CD4-positive, CD25-positive, alpha-beta regulatory T cell (primary cell): ENCODE data around the gene CCDC86. TPM values are rescaled to one million over a fixed set of nuclear protein-coding genes. Genes with fewer than 3 reads are reported as not detected.

Experiments used
- ATAC-seq, 2 donors: fragments of 150-1000 bp; cut with Tn5 transposase; one replicate each; pipeline ENCODE4 v1.10.0; 2021; ENCODE audit warnings: low read depth in 2 of 2, moderate number of reproducible peaks in 2 of 2, moderate library complexity in 1 of 2
- DNase-seq, 3 donors: peaks; one replicate each; pipeline versions ENCODE4 v3.0.0 to v3.0.0-alpha.2; 2012 to 2022; ENCODE audit warnings: mixed read lengths in 1 of 3
- H3K27ac ChIP-seq: one replicate; pipeline ENCODE4 v1.7.0; 2013; ENCODE audit warnings: mild to moderate bottlenecking, low read length; ENCODE audit not compliant: insufficient read depth, poor library complexity, severe bottlenecking
- H3K27me3 ChIP-seq: one replicate; pipeline ENCODE4 v1.7.0; 2013; ENCODE audit warnings: low read length; ENCODE audit not compliant: control insufficient read depth, insufficient read depth
- H3K36me3 ChIP-seq: one replicate; pipeline ENCODE4 v1.7.0; 2013; ENCODE audit warnings: mild to moderate bottlenecking, low read length, moderate library complexity; ENCODE audit not compliant: control insufficient read depth, insufficient read depth
- H3K4me1 ChIP-seq: 2 replicates; pipeline ENCODE4 v1.7.0; 2013; ENCODE audit warnings: mild to moderate bottlenecking, low read length; ENCODE audit not compliant: insufficient read depth, control insufficient read depth, poor library complexity, severe bottlenecking
- H3K4me3 ChIP-seq: one replicate; pipeline ENCODE4 v1.7.0; 2013; ENCODE audit warnings: low read depth, mild to moderate bottlenecking, low read length, moderate library complexity
- H3K9me3 ChIP-seq, 2 experiments: 1 replicate in 1 of 2; 2 replicates in 1 of 2; pipeline ENCODE4 v1.7.0; 2013; ENCODE audit warnings: low read length in 2 of 2, mild to moderate bottlenecking in 1 of 2, moderate library complexity in 1 of 2; ENCODE audit not compliant: control insufficient read depth in 2 of 2
- H3K27ac Mint-ChIP-seq, 3 donors: one replicate each; pipeline ENCODE4 v1.8.0; 2020 to 2022; ENCODE audit warnings: mild to moderate bottlenecking in 3 of 3, mixed read lengths in 3 of 3, moderate library complexity in 2 of 3
- H3K27me3 Mint-ChIP-seq: one replicate; pipeline ENCODE4 v1.8.0; 2022; ENCODE audit warnings: mild to moderate bottlenecking, mixed read lengths
- H3K36me3 Mint-ChIP-seq: one replicate; pipeline ENCODE4 v1.8.0; 2020; ENCODE audit warnings: mixed read lengths
- H3K4me1 Mint-ChIP-seq, 4 donors: one replicate each; pipeline ENCODE4 v1.8.0; 2020 to 2022; ENCODE audit warnings: mixed read lengths in 4 of 4, mild to moderate bottlenecking in 1 of 4
- H3K4me3 Mint-ChIP-seq, 4 donors: one replicate each; pipeline ENCODE4 v1.8.0; 2020 to 2022; ENCODE audit warnings: mild to moderate bottlenecking in 4 of 4, mixed read lengths in 4 of 4, moderate library complexity in 3 of 4
- H3K9me3 Mint-ChIP-seq, 7 donors: one replicate each; pipeline ENCODE4 v1.8.0; 2020 to 2022; ENCODE audit warnings: mixed read lengths in 7 of 7, mild to moderate bottlenecking in 3 of 7, moderate library complexity in 2 of 7
- polyA plus RNA-seq, 4 donors: library from polyadenylated mRNA; unstranded; fragments of 300-500 nt; fragmentation: Illumina TruSeq; gene quantifications; one replicate each; pipeline ENCODE4 v1.2.3, GENCODE V29; 2021
- total RNA-seq: library from RNA; stranded (reverse); gene quantifications from one replicate; pipeline ENCODE4 v1.2.3, GENCODE V29; 2022

The CCDC86 gene
- total and polyA plus RNA-seq, 5 donors from 2014 or later = 7.0 to 12.8 (median 8.8) TPM

DNA sequence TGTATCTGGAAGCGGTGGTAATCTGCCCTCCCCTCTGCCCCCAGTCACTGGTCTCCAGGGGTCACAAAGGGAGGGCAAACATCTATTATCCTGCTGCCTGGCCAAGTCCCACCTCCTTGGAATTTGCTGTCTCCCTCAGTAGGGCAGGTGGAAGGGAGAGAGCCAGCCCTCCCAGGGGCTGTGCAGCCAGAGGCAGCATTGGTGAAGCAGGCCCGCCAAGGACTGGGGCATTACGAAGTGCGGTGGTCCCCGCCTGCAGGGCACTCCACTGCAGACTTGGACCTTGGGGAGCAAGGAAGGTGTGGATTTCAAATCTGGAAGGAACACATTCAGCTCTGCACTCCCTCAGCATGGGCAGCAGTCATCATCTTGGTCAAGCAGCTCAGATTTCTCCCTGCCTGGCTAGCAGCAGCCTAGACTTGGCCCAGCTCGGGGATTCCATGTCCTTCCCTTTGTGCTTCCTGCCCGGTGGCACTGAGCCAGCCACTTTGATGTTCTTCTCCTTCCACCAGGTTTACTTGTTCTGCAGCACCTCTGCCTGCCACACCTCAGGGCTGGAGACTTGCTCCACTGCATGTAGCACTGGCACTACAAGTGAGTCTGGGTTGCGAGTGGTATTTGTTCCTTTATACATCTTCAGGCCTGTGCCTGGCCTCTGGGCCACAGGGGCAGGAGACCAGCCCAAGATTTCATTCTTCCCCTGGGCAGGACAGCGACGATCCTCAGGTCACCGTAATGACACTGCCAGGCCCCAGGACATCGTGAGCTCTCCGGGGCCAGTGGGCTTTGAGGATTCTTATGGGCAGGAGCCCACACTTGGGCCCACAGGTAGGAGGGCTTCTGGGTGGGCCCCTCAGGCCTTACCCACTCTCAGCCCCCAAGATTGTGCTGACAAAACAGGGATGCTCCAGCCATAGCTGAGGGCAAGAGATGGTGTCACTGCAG, 32.8 kb downstream of the CCDC86 start:
- DNase-seq (no peak), ATAC-seq (no peak)
- H3K4me3 ChIP-seq = no peak overlapping the region
- H3K36me3 Mint-ChIP-seq = peaks cover 6% of the 10 kb centered on the region
- H3K27ac ChIP-seq = no peak overlapping the region
- no peaks in the 10 kb centered on the region for H3K9me3 Mint-ChIP-seq
- no peaks in the 10 kb centered on the region for H3K27me3 ChIP-seq
- H3K4me1 Mint-ChIP-seq = peaks cover 0 to 5% (median 3%) of the 10 kb centered on the region in 4 donors
- H3K27me3 Mint-ChIP-seq = no peaks in the 10 kb centered on the region
- H3K36me3 ChIP-seq = peaks cover 7% of the 10 kb centered on the region
- no peaks in the 10 kb centered on the region for H3K9me3 ChIP-seq
- no peaks in the 10 kb centered on the region for H3K4me1 ChIP-seq
- H3K4me3 Mint-ChIP-seq = no peak overlapping the region
- peak overlapping the region in 2 of 3 donors; percentile 4 to 55 for H3K27ac Mint-ChIP-seq

- no peaks in the 10 kb centered on the region for H3K9me3 ChIP-seq
- Mint-ChIP-seq H3K4me3 (no peak overlapping the region), H3K9me3 (no peaks in the 10 kb centered on the region), H3K27me3 (no peaks in the 10 kb centered on the region), H3K27ac (peak overlapping the region in 1 of 3 donors; percentile 14), H3K4me1 (peaks cover 0 to 5% (median 3%) of the 10 kb centered on the region in 4 donors), H3K36me3 (peaks cover 14% of the 10 kb centered on the region)
- no peak for DNase-seq
- no peak overlapping the region for H3K27ac ChIP-seq
- no peaks in the 10 kb centered on the region for H3K27me3 ChIP-seq
- no peak for ATAC-seq
- H3K4me3 ChIP-seq = no peak overlapping the region
- peaks cover 16% of the 10 kb centered on the region for H3K36me3 ChIP-seq
- no peaks in the 10 kb centered on the region for H3K4me1 ChIP-seq
Measured at GRCh38 chr11:60875366-60876167, 33.7 kb downstream of the CCDC86 start.

GRCh38 chr11:60876168-60876485, 34.2 kb downstream of the CCDC86 start:
- no peaks in the 10 kb centered on the region for H3K4me1 ChIP-seq
- no peak overlapping the region for H3K27ac ChIP-seq
- H3K27me3 ChIP-seq = no peaks in the 10 kb centered on the region
- no peaks in the 10 kb centered on the region for H3K9me3 Mint-ChIP-seq
- H3K36me3 Mint-ChIP-seq = peaks cover 19% of the 10 kb centered on the region
- ATAC-seq = no peak
- H3K4me1 Mint-ChIP-seq = peaks cover 0 to 5% (median 3%) of the 10 kb centered on the region in 4 donors
- peak overlapping the region in 1 of 3 donors; percentile 62 for H3K27ac Mint-ChIP-seq
- no peaks in the 10 kb centered on the region for H3K27me3 Mint-ChIP-seq
- no peaks in the 10 kb centered on the region for H3K9me3 ChIP-seq
- no peak for DNase-seq
- H3K4me3 ChIP-seq = no peak overlapping the region
- peaks cover 21% of the 10 kb centered on the region for H3K36me3 ChIP-seq
- H3K4me3 Mint-ChIP-seq = no peak overlapping the region

DNA sequence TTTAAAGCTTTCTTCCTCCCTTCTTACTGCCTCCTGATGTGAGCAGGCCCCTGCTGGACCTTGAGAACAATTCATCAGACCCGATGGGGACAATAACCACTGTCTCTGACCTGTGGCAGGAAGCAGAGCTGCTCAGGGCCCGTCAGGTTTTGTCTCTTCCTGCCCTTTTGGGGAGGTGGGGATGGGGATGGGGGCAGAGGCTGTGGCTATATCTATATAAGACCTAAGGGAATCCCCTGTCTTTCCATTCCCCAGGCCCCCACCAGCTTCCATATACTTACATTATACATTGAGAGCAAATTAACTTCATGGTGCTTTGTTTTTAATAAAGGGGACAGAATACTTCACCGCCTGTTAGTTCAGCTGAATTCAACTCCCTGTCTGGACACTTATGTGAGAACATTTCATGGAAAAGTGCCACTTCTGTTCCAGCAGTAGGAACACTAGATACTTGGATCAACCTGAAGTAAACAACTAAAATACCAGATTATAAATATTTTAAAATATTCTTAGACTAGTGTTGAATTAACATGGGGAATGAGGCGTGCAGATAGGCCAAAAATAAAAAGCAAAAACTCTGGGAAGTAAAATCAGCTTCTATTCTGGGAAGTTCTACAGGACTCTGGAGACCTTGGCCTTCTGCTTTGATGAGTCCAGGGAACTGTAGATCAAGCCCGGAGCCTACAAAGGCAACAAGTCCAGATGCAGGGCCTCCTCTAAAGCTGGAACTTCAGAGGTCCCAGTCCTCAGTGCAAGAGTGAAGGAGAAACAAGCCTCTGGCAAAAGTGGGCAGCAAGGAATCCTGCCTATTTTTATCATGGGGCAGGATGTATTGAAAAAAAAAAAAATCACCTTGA, 36.6 kb downstream of the CCDC86 start:
- H3K4me1 Mint-ChIP-seq = peaks cover 0 to 5% (median 3%) of the 10 kb centered on the region in 4 donors
- Histone ChIP-seq H3K36me3 (peaks cover 21% of the 10 kb centered on the region), H3K9me3 (no peaks in the 10 kb centered on the region), H3K27me3 (no peaks in the 10 kb centered on the region), H3K4me3 (no peak overlapping the region), H3K27ac (no peak overlapping the region), H3K4me1 (no peaks in the 10 kb centered on the region)
- ATAC-seq (no peak), DNase-seq (no peak)
- no peak overlapping the region for H3K4me3 Mint-ChIP-seq
- no peaks in the 10 kb centered on the region for H3K9me3 Mint-ChIP-seq
- H3K27me3 Mint-ChIP-seq = no peaks in the 10 kb centered on the region
- H3K27ac Mint-ChIP-seq = no peak overlapping the region
- peaks cover 37% of the 10 kb centered on the region for H3K36me3 Mint-ChIP-seq

- ATAC-seq = no peak
- Histone ChIP-seq H3K9me3 (no peaks in the 10 kb centered on the region), H3K27me3 (no peaks in the 10 kb centered on the region), H3K27ac (no peak overlapping the region), H3K36me3 (peaks cover 21% of the 10 kb centered on the region), H3K4me3 (no peak overlapping the region), H3K4me1 (no peaks in the 10 kb centered on the region)
- no peak for DNase-seq
- no peak overlapping the region for H3K27ac Mint-ChIP-seq
- peaks cover 43% of the 10 kb centered on the region for H3K36me3 Mint-ChIP-seq
- H3K9me3 Mint-ChIP-seq = no peaks in the 10 kb centered on the region
- no peaks in the 10 kb centered on the region for H3K27me3 Mint-ChIP-seq
- H3K4me1 Mint-ChIP-seq = peaks cover 0 to 5% (median 5%) of the 10 kb centered on the region in 4 donors
- no peak overlapping the region for H3K4me3 Mint-ChIP-seq
Measured at GRCh38 chr11:60879104-60879503, 37.2 kb downstream of the CCDC86 start.

DNA sequence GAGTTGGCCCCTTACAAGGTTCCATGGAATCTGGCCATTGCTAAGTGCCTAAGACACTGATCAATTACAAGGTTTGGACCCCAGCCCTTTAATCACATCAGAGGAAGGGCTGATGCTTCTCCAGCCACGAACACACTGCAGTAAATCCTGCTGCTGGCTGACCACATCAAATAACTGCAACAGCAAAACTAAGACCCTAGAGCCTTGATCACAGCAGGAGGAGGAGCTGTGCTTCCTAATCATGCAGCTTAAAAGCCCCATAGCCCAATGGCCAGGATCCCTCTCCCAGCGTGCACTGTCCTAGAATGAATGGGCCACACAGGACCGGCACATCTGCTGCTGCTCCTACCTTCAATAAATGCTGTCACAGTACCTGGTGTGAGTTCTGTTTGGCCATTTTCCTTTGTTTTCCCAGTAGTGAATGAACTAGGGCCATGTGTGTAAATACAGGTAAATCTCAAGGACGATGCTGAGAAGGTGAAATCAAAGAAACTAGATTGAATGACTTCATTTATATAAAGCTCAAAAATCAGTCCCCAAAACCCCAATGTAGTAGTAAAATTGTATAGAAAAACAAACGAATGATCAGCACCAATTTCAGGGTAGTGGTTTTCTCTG, 38.2 kb downstream of the CCDC86 start:
- Histone ChIP-seq H3K4me1 (no peaks in the 10 kb centered on the region), H3K36me3 (peaks cover 21% of the 10 kb centered on the region), H3K9me3 (no peaks in the 10 kb centered on the region), H3K27me3 (no peaks in the 10 kb centered on the region), H3K4me3 (no peak overlapping the region), H3K27ac (no peak overlapping the region)
- Mint-ChIP-seq H3K27ac (no peak overlapping the region), H3K9me3 (no peaks in the 10 kb centered on the region), H3K4me1 (peaks cover 0 to 8% (median 5%) of the 10 kb centered on the region in 4 donors), H3K36me3 (peaks cover 49% of the 10 kb centered on the region), H3K4me3 (no peak overlapping the region), H3K27me3 (no peaks in the 10 kb centered on the region)
- no peak for ATAC-seq
- no peak for DNase-seq
